ENCODE measurements around the gene NDUFAF5.

DNA sequence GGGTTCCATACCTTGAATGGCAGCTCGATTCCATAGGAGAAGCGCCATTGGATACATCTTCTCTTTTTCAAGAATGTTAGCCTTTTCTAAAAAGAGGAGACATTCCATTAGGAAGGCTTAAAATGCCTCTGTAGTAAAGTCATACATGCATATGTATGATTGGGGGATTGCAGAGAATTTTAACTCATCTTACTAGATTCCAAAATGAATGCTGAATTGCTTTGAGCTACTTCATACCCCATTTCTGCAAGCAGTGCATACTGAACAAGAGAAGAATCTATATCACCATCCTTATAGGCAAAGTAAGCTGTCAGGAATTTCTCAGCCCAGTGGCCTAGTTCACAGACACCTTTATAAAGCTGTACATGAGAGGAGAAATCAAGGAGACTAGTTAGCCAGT lies 80.3 kb downstream of the NDUFAF5 start:
- TF ChIP-seq POLR2A (IDR thresholded peaks at IDR 0.05), result no peak
- TF ChIP-seq, protein P1, sequence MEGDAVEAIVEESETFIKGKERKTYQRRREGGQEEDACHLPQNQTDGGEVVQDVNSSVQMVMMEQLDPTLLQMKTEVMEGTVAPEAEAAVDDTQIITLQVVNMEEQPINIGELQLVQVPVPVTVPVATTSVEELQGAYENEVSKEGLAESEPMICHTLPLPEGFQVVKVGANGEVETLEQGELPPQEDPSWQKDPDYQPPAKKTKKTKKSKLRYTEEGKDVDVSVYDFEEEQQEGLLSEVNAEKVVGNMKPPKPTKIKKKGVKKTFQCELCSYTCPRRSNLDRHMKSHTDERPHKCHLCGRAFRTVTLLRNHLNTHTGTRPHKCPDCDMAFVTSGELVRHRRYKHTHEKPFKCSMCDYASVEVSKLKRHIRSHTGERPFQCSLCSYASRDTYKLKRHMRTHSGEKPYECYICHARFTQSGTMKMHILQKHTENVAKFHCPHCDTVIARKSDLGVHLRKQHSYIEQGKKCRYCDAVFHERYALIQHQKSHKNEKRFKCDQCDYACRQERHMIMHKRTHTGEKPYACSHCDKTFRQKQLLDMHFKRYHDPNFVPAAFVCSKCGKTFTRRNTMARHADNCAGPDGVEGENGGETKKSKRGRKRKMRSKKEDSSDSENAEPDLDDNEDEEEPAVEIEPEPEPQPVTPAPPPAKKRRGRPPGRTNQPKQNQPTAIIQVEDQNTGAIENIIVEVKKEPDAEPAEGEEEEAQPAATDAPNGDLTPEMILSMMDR (IDR thresholded peaks at IDR 0.05), result no peak

Data from esophagus squamous epithelium (tissue), 4 donors.